Fibroblast of mammary gland (primary cell): ENCODE results near the gene LAT.
A peak's percentile ranks its signal among the peaks of the same experiment; 100 is the strongest.

Experiments
- DNase-seq: peaks from one replicate; pipeline ENCODE4 v3.0.0-alpha.2; 2010; ENCODE audit warnings: low read depth
- H3K4me3 ChIP-seq: 2 replicates; pipeline ENCODE4 v1.5.1; 2011; ENCODE audit warnings: low read depth, mild to moderate bottlenecking, low read length, moderate library complexity; ENCODE audit not compliant: control insufficient read depth
- CTCF ChIP-seq: conservative IDR thresholded peaks from 2 replicates; pipeline ENCODE4 v1.5.1; 2011; ENCODE audit warnings: low read depth, low read length, inconsistent platforms; ENCODE audit not compliant: control insufficient read depth, insufficient read depth

Gene LAT

DNA sequence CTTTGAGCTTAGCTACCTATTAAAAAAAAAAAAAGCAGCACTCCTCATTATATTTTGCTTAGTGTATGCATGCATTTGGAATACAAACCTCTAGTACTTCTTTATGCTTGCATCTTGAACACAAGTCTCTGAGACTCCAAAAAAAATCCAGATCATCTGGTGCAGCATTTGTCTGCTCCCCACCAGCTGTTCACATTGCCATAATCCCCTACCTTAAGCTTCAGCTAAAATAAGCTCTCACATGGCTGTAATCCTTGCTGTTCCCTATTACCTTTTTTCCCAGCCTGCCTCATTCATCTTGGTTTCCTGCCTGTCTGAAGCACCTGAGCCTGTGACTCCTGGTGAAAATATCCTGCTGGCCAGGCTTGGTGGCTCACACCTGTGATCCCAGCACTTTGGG lies 41.6 kb upstream of the LAT start:
- no peak for DNase-seq
- H3K4me3 ChIP-seq = no peak overlapping the region
- TF ChIP-seq CTCF = no peak

- no peak for TF ChIP-seq CTCF
- H3K4me3 ChIP-seq = no peak overlapping the region
- DNase-seq = no peak
Observed at GRCh38 chr16:28946681-28947080, 38.2 kb upstream of the LAT start.

GRCh38 chr16:28950648-28951409 lies 34.0 kb upstream of the LAT start, which contains the start of gene NFATC2IP:
Gene NFATC2IP (plus strand): TSS chr16:28950937. CDS start chr16:28951012, 75 bp downstream.
- TF ChIP-seq CTCF = no peak
- DNase-seq = peak; percentile 100
- H3K4me3 ChIP-seq = peak within 1 kb of the TSS; percentile 81

GRCh38 chr16:28951410-28951943 lies 33.4 kb upstream of the LAT start:
- H3K4me3 ChIP-seq = peak overlapping the region; percentile 81
- no peak for DNase-seq
- TF ChIP-seq CTCF = no peak

DNA sequence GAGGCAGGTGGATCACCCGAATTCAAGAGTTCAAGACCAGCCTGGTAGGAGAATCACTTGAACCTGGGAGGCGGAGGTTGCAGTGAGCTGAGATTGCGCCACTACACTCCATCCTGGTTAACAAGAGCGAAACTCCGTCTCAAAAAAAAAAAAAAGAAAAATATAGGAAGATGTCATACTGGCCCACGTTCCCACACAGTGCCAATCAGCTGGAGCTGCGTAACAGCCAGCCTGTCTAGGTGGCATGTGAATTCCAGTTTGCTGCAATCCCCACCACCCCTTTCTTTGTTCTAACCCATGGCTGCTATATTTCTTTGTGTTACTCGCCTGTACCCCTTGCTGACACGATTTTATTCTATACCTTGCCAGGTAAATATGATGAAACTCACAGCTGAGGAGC lies 26.6 kb upstream of the LAT start:
- H3K4me3 ChIP-seq = no peak overlapping the region
- DNase-seq = no peak
- TF ChIP-seq CTCF = no peak

DNA sequence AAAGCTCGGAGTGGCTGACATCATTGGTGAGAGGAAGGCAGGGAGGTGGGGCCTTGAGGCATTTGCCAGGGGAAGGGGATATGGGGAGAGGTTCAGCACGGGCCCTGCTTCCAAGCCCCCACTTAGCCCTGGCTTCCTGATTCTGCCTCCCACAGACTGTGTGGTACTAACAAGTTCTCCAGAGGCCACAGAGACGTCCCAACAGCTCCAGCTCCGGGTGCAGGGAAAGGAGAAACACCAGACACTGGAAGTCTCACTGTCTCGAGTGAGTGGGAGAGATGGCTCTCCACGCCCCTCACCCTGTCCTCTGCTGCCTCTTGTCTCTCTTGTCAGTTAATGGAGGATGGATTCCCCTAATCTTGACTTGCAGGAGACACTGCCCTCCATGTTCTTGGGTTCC lies 26.0 kb upstream of the LAT start:
- H3K4me3 ChIP-seq = no peak overlapping the region
- TF ChIP-seq CTCF = no peak

More for the DNA sequence above, 26.0 kb upstream of the LAT start:
- no peak for DNase-seq
